DND-41 (cell line): Measurements from ENCODE around the gene NCOA5.

Experiments used
- ATAC-seq: fragments of 200-7000 bp; cut with Tn5 transposase; 3 replicates; pipeline ENCODE4 v1.9.1; 2021; ENCODE audit warnings: low read depth; ENCODE audit not compliant: insufficient read depth
- DNase-seq: peaks from one replicate; pipeline ENCODE4 v3.0.0-alpha.2; 2020
- H2AFZ ChIP-seq: 2 replicates; pipeline ENCODE4 v1.6.0; 2012; ENCODE audit warnings: low read depth, low read length
- H3K27ac ChIP-seq: 2 replicates; pipeline ENCODE4 v1.5.1; 2012; ENCODE audit warnings: low read length, inconsistent platforms
- H3K27me3 ChIP-seq: fragments of 200-600 bp; sonication (generic); 2 replicates; pipeline ENCODE4 v1.6.0; 2012; ENCODE audit warnings: low read length, mild to moderate bottlenecking, inconsistent platforms; ENCODE audit not compliant: insufficient read depth, poor library complexity
- H3K36me3 ChIP-seq: 2 replicates; pipeline ENCODE4 v1.5.1; 2012; ENCODE audit warnings: low read length, inconsistent platforms; ENCODE audit not compliant: insufficient read depth
- H3K4me1 ChIP-seq: 2 replicates; pipeline ENCODE4 v1.5.1; 2012; ENCODE audit warnings: mild to moderate bottlenecking, low read length; ENCODE audit not compliant: insufficient read depth
- H3K4me2 ChIP-seq: 2 replicates; pipeline ENCODE4 v1.6.0; 2012; ENCODE audit warnings: mild to moderate bottlenecking, moderate library complexity, low read length, inconsistent platforms; ENCODE audit not compliant: insufficient read depth
- H3K4me3 ChIP-seq, 2 experiments: fragments of 200-600 bp in 1 of 2; shearing (Covaris generic) in 1 of 2; 2 replicates each; pipeline ENCODE4 v1.5.1; 2012 to 2016; ENCODE audit warnings: inconsistent platforms in 2 of 2, low read length in 2 of 2, mild to moderate bottlenecking in 2 of 2, low read depth in 1 of 2, moderate library complexity in 1 of 2
- H3K79me2 ChIP-seq: 2 replicates; pipeline ENCODE4 v1.6.0; 2012; ENCODE audit warnings: low read length, inconsistent platforms; ENCODE audit not compliant: insufficient read depth
- H3K9ac ChIP-seq: 2 replicates; pipeline ENCODE4 v1.6.0; 2012; ENCODE audit warnings: low read depth, mild to moderate bottlenecking, inconsistent platforms, low read length, moderate library complexity
- H3K9me3 ChIP-seq: 2 replicates; pipeline ENCODE4 v1.5.1; 2012; ENCODE audit warnings: low read length, moderate library complexity, mild to moderate bottlenecking, inconsistent platforms; ENCODE audit not compliant: insufficient read depth, severe bottlenecking
- H4K20me1 ChIP-seq: 2 replicates; pipeline ENCODE4 v1.6.0; 2012; ENCODE audit warnings: low read length; ENCODE audit not compliant: insufficient read depth
- EZH2 ChIP-seq: IDR thresholded peaks from 3 replicates; pipeline ENCODE4 v1.6.1; 2012; ENCODE audit warnings: borderline replicate concordance, low read depth, mild to moderate bottlenecking, moderate library complexity, low read length, inconsistent platforms; ENCODE audit not compliant: severe bottlenecking
- TF ChIP-seq, protein P1 (sequence below): IDR thresholded peaks from 2 replicates; pipeline ENCODE4 v1.5.1; 2012; ENCODE audit warnings: borderline replicate concordance, low read length, moderate library complexity, mild to moderate bottlenecking; ENCODE audit not compliant: poor library complexity, severe bottlenecking; ENCODE audit errors: extremely low read depth

The NCOA5 gene

DNA sequence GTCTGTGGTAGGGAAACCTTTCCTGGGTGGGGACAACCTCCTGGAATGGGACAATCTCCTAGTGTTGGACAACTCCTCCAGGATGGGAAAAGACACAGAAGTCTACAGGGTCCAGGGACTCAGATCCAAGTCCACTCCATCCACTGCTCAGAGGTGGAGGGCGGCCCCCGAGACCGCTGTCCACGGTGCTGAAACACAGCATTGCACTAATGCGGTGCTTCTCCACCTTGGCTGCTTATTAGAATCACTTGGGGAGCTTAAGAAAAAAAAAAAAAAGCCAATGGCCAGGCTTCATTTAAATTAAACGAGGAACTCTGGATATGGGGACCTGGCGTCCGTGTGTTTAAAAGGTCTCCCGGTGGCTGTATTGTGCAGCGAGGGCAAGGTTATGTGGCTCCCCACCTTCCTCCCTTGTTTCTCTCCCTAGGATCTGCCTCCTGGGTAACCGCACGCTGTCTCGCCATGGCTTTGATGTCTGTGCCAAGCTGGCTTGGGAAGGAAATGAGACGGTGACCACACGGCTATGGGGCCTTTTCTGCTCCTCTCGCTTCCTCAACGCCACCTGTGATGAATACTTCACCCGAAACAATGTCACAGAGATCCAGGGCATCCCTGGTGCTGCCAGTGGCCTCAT lies 48.7 kb downstream of the NCOA5 start:
- Histone ChIP-seq H3K79me2 (no peaks in the 10 kb centered on the region), H3K4me3 (no peak overlapping the region), H3K4me1 (no peaks in the 10 kb centered on the region), H3K27me3 (no peaks in the 10 kb centered on the region), H3K9ac (no peak overlapping the region), H3K27ac (no peak overlapping the region), H3K36me3 (no peaks in the 10 kb centered on the region), H2AFZ (no peak overlapping the region), H3K9me3 (no peaks in the 10 kb centered on the region), H4K20me1 (peaks cover 37% of the 10 kb centered on the region), H3K4me2 (no peak overlapping the region)
- no peak for TF ChIP-seq EZH2
- TF ChIP-seq, protein P1, sequence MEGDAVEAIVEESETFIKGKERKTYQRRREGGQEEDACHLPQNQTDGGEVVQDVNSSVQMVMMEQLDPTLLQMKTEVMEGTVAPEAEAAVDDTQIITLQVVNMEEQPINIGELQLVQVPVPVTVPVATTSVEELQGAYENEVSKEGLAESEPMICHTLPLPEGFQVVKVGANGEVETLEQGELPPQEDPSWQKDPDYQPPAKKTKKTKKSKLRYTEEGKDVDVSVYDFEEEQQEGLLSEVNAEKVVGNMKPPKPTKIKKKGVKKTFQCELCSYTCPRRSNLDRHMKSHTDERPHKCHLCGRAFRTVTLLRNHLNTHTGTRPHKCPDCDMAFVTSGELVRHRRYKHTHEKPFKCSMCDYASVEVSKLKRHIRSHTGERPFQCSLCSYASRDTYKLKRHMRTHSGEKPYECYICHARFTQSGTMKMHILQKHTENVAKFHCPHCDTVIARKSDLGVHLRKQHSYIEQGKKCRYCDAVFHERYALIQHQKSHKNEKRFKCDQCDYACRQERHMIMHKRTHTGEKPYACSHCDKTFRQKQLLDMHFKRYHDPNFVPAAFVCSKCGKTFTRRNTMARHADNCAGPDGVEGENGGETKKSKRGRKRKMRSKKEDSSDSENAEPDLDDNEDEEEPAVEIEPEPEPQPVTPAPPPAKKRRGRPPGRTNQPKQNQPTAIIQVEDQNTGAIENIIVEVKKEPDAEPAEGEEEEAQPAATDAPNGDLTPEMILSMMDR = no peak
- peak; percentile 75 for DNase-seq
- peak; percentile 96 for ATAC-seq

DNA sequence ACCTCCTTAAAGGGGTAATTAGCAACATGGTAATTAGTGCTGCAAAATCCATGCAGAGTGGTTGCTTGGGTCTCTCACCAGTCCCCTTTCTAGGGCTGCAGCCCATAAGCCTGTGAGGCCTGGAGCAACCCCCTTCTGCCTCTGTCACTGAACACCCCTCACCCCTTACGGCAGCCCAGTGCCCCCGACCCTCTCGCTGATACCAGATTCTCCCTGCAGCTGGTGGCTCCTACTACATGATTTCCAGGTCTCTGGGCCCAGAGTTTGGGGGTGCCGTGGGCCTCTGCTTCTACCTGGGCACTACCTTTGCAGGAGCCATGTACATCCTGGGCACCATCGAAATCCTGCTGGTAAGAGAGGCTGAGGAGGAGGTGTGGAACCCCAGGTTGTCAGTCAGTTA lies 52.7 kb downstream of the NCOA5 start:
- H3K27me3 ChIP-seq = no peaks in the 10 kb centered on the region
- H3K4me3 ChIP-seq = no peak overlapping the region
- H4K20me1 ChIP-seq = peaks cover 35% of the 10 kb centered on the region

DNA sequence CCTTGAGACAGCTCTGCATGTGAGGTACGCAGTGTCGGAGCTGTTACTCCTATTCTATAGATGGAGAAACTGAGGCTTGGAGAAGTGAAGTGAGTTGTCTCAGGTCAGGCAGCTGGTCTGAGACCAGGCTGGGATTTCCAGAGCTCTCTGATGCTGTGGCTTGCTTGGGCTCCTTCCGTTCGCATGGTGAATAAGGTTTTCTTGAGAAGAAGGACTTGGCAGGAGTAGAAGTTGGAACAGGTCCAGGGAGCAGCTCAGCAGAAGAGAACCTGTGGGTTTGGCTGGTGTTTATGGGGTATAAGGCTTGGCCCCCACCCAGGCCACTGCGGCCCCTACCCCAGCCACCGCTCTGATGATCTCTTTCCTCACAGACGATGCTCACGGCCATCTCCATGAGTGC lies 53.4 kb downstream of the NCOA5 start:
- Histone ChIP-seq H4K20me1 (peaks cover 32% of the 10 kb centered on the region), H3K27me3 (no peaks in the 10 kb centered on the region), H3K4me1 (no peaks in the 10 kb centered on the region), H3K79me2 (no peaks in the 10 kb centered on the region), H3K4me2 (no peak overlapping the region), H2AFZ (no peak overlapping the region), H3K9me3 (no peaks in the 10 kb centered on the region), H3K27ac (no peak overlapping the region), H3K36me3 (no peaks in the 10 kb centered on the region), H3K4me3 (no peak overlapping the region), H3K9ac (no peak overlapping the region)
- no peak for TF ChIP-seq EZH2
- TF ChIP-seq, protein P1 = no peak
- DNase-seq (no peak), ATAC-seq (no peak)

More for the DNA sequence above, 52.7 kb downstream of the NCOA5 start:
- TF ChIP-seq, protein P1 = no peak
- TF ChIP-seq EZH2 = no peak
- DNase-seq (no peak), ATAC-seq (no peak)
- H2AFZ ChIP-seq = no peak overlapping the region
- H3K9ac ChIP-seq = no peak overlapping the region
- no peaks in the 10 kb centered on the region for H3K79me2 ChIP-seq
- H3K27ac ChIP-seq = no peak overlapping the region
- no peaks in the 10 kb centered on the region for H3K9me3 ChIP-seq
- no peaks in the 10 kb centered on the region for H3K36me3 ChIP-seq
- H3K4me2 ChIP-seq = no peak overlapping the region
- H3K4me1 ChIP-seq = no peaks in the 10 kb centered on the region
